Coronary artery (tissue), 2 donors: ENCODE results near the gene RAD51B.

ENCODE experiments used
- DNase-seq: peaks from one replicate; pipeline ENCODE4 v3.0.0-alpha.2; 2017; ENCODE audit warnings: low spot score
- H3K27ac ChIP-seq, 2 donors: fragments of 200-600 bp; sonication (generic); one replicate each; pipeline ENCODE4 v1.5.1; 2016 to 2019
- H3K4me3 ChIP-seq: fragments of 200-600 bp; sonication (generic); 2 replicates; pipeline ENCODE4 v1.5.1; 2016; ENCODE audit warnings: mild to moderate bottlenecking, moderate library complexity
- CTCF ChIP-seq: fragments of 200-600 bp; sonication (generic); IDR thresholded peaks from one replicate; pipeline ENCODE4 v1.5.1; 2019; ENCODE audit warnings: antibody characterized with exemption

The RAD51B gene

GRCh38 chr14:68619790-68620574 is 800.4 kb downstream of the RAD51B start:
- no peak for TF ChIP-seq CTCF
- Histone ChIP-seq H3K4me3 (no peak overlapping the region), H3K27ac (peak overlapping the region in 1 of 2 donors; percentile 77)
- DNase-seq = peak; percentile 75

GRCh38 chr14:68621400-68622365 is 802.1 kb downstream of the RAD51B start:
- DNase-seq = peak; percentile 82
- TF ChIP-seq CTCF = no peak
- H3K4me3 ChIP-seq = no peak overlapping the region
- H3K27ac ChIP-seq = peak overlapping the region; percentile 54 to 77

- Histone ChIP-seq H3K4me3 (no peak overlapping the region), H3K27ac (no peak overlapping the region)
- no peak for TF ChIP-seq CTCF
- DNase-seq = no peak
Measured at GRCh38 chr14:68622856-68623255, 803.3 kb downstream of the RAD51B start.

DNA sequence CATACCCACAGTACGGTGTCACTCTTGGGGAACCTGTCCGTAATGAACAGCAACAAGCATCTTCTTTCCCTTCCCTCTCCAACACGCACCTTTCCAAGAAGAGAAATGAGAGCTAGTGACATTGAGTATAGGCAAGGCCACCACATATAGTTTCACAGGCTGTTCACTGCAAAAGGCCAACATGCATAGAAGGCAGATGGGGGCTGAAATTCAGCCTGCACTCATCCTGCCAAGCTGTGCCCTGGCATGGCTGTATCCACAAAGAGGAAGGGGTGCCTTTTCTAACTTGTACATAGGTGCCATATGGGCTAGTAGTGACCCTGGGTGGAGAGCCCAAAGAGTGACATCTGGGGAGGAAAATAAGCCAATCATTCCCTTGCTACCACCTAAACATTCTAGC is 803.7 kb downstream of the RAD51B start:
- Histone ChIP-seq H3K4me3 (no peak overlapping the region), H3K27ac (no peak overlapping the region)
- no peak for DNase-seq
- no peak for TF ChIP-seq CTCF

GRCh38 chr14:68623826-68624225 is 804.2 kb downstream of the RAD51B start:
- TF ChIP-seq CTCF = no peak
- no peak overlapping the region for H3K27ac ChIP-seq
- DNase-seq = no peak
- H3K4me3 ChIP-seq = no peak overlapping the region

DNA sequence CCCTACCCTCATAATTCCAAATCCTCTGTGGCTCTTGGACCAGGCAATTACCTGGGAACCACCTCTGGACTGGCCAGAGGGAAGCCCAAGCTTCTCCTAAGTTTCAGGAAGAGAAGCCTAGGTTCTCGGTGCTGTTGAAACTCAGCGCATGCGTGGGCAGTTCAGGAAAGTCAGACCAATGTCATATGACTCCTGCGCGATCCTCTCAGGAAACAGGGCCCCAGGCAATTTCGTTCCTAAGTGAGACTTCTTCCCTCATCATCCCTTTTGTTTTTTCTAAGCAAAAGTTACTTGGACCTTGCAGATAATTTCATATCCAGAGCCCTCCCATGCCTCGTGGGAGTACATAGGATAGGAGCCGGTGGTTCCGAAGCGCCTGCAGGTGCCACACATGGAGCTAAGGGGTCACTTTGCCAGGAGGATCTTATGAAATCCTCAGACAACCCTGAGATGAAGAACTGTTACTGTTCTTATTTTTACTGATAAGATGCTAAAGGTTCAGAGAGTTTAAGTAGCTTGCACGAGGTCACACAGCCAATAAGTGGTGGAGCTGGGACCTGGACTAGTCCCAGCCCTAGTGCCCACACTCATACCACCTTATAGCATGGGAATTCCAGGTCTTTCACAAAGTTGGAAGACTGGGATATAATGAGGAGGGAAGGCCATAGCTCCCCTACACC is 805.1 kb downstream of the RAD51B start:
- peak; percentile 54 for DNase-seq
- H3K27ac ChIP-seq = no peak overlapping the region
- H3K4me3 ChIP-seq = no peak overlapping the region
- TF ChIP-seq CTCF = no peak
